ENCODE data around the gene PSMD9. TPM values are rescaled to one million over a fixed set of nuclear protein-coding genes. Genes with fewer than 3 reads are reported as not detected.
"Not testable (repeated sequence)": the region's sequence is repeated elsewhere in the genome, so short reads cannot be mapped to it uniquely, and the experiment has no call there.

The PSMD9 gene
- 10 to 100 TPM; 65.0 to 66.0 TPM for total RNA-seq

GRCh38 chr12:121888478-121889273, at the start of gene PSMD9:
Gene PSMD9 (plus strand): TSS chr12:121888790. CDS start chr12:121888857, 67 bp downstream.
- peak; percentile 96 to 97 for ATAC-seq
- peak; percentile 99 for DNase-seq (ENCODE audit: low spot score in 2 of 2)
- H3K9me3 Mint-ChIP-seq: no peaks in the 10 kb centered on the region
- peaks cover 7 to 13% of the 10 kb centered on the region in 2 donors for H3K36me3 Mint-ChIP-seq
- peak within 1 kb of the TSS; percentile 94 to 99 for H3K27ac Mint-ChIP-seq

- no peaks in the 10 kb centered on the region for H3K36me3 Mint-ChIP-seq
- no peaks in the 10 kb centered on the region for H3K9me3 Mint-ChIP-seq
- ATAC-seq (peak; percentile 94 to 97), DNase-seq (ENCODE audit: low spot score in 2 of 2) (peak; percentile 98 to 100)
- peak overlapping the region; percentile 93 to 95 for H3K27ac Mint-ChIP-seq
Observed at GRCh38 chr12:121839106-121839992, 49.2 kb upstream of the PSMD9 start.

- peak in 1 of 2 donors; percentile 1 for ATAC-seq
- no peaks in the 10 kb centered on the region for H3K9me3 Mint-ChIP-seq
- no peaks in the 10 kb centered on the region for H3K36me3 Mint-ChIP-seq
- no peak for DNase-seq (ENCODE audit: low spot score in 2 of 2)
- peak overlapping the region; percentile 93 to 95 for H3K27ac Mint-ChIP-seq
Observed at GRCh38 chr12:121839993-121840761, 48.4 kb upstream of the PSMD9 start.

- no peak for DNase-seq (ENCODE audit: low spot score in 2 of 2)
- Mint-ChIP-seq H3K9me3 (no peaks in the 10 kb centered on the region), H3K36me3 (no peaks in the 10 kb centered on the region), H3K27ac (peak overlapping the region in 1 of 2 donors; percentile 2)
- no peak for ATAC-seq
Observed at GRCh38 chr12:121843236-121843982, 45.2 kb upstream of the PSMD9 start.

- DNase-seq (ENCODE audit: low spot score in 2 of 2): no peak
- H3K27ac Mint-ChIP-seq: no peak overlapping the region
- H3K36me3 Mint-ChIP-seq: no peaks in the 10 kb centered on the region
- ATAC-seq: no peak
- H3K9me3 Mint-ChIP-seq: no peaks in the 10 kb centered on the region
Observed at GRCh38 chr12:121845701-121846100, 42.9 kb upstream of the PSMD9 start.

- no peak overlapping the region for H3K27ac Mint-ChIP-seq
- H3K9me3 Mint-ChIP-seq: no peaks in the 10 kb centered on the region
- no peak for ATAC-seq
- DNase-seq (ENCODE audit: low spot score in 2 of 2): no peak
- no peaks in the 10 kb centered on the region for H3K36me3 Mint-ChIP-seq
Observed at GRCh38 chr12:121849211-121849610, 39.4 kb upstream of the PSMD9 start.

- no peaks in the 10 kb centered on the region for H3K9me3 Mint-ChIP-seq
- H3K36me3 Mint-ChIP-seq: no peaks in the 10 kb centered on the region
- DNase-seq (ENCODE audit: low spot score in 2 of 2) (no peak), ATAC-seq (no peak)
- H3K27ac Mint-ChIP-seq: no peak overlapping the region
Observed at GRCh38 chr12:121849665-121850064, 38.9 kb upstream of the PSMD9 start.

- not testable (repeated sequence) for ATAC-seq; H3K36me3 Mint-ChIP-seq; H3K27ac Mint-ChIP-seq; H3K9me3 Mint-ChIP-seq; DNase-seq (ENCODE audit: low spot score in 2 of 2)
Observed at GRCh38 chr12:121852392-121852791, 36.2 kb upstream of the PSMD9 start.

GRCh38 chr12:121857322-121858246, 31.0 kb upstream of the PSMD9 start:
- H3K9me3 Mint-ChIP-seq: no peaks in the 10 kb centered on the region
- no peaks in the 10 kb centered on the region for H3K36me3 Mint-ChIP-seq
- DNase-seq (ENCODE audit: low spot score in 2 of 2) (no peak), ATAC-seq (no peak)
- no peak overlapping the region for H3K27ac Mint-ChIP-seq

GRCh38 chr12:121858318-121858661, 30.3 kb upstream of the PSMD9 start:
- Mint-ChIP-seq H3K27ac (peak overlapping the region in 1 of 2 donors; percentile 22), H3K36me3 (no peaks in the 10 kb centered on the region), H3K9me3 (no peaks in the 10 kb centered on the region)
- ATAC-seq (no peak), DNase-seq (ENCODE audit: low spot score in 2 of 2) (no peak)

GRCh38 chr12:121858662-121859572, 29.7 kb upstream of the PSMD9 start, which contains the start of gene HPD:
Gene HPD (minus strand): TSS chr12:121858859. CDS start chr12:121858823, 36 bp downstream.
- DNase-seq (ENCODE audit: low spot score in 2 of 2): no peak
- ATAC-seq: no peak
- H3K36me3 Mint-ChIP-seq: no peaks in the 10 kb centered on the region
- no peaks in the 10 kb centered on the region for H3K9me3 Mint-ChIP-seq
- peak within 1 kb of the TSS in 1 of 2 donors; percentile 22 for H3K27ac Mint-ChIP-seq

- H3K36me3 Mint-ChIP-seq: no peaks in the 10 kb centered on the region
- no peak overlapping the region for H3K27ac Mint-ChIP-seq
- no peak for ATAC-seq
Observed at GRCh38 chr12:121860257-121860656, 28.3 kb upstream of the PSMD9 start.

GRCh38 chr12:121860699-121861098, 27.9 kb upstream of the PSMD9 start:
- ATAC-seq; H3K9me3 Mint-ChIP-seq; DNase-seq (ENCODE audit: low spot score in 2 of 2); H3K36me3 Mint-ChIP-seq; H3K27ac Mint-ChIP-seq: not testable (repeated sequence)

More at GRCh38 chr12:121860257-121860656, 28.3 kb upstream of the PSMD9 start:
- DNase-seq (ENCODE audit: low spot score in 2 of 2): no peak
- H3K9me3 Mint-ChIP-seq: no peaks in the 10 kb centered on the region

GRCh38 chr12:121861636-121862254, 26.8 kb upstream of the PSMD9 start:
- ATAC-seq: no peak
- DNase-seq (ENCODE audit: low spot score in 2 of 2): no peak
- H3K9me3 Mint-ChIP-seq: no peaks in the 10 kb centered on the region

More at GRCh38 chr12:121861636-121862254, 26.8 kb upstream of the PSMD9 start:
- Mint-ChIP-seq H3K36me3 (no peaks in the 10 kb centered on the region), H3K27ac (no peak overlapping the region)
